Ascending aorta (tissue), 2 donors: ENCODE data around the gene ZNF804B. TPM values are rescaled to one million over a fixed set of nuclear protein-coding genes. Genes with fewer than 3 reads are reported as not detected.

Source experiments
- DNase-seq, 2 donors: peaks; one replicate each; pipeline ENCODE4 v3.0.0-alpha.2; 2019; ENCODE audit warnings: low spot score in 2 of 2
- H3K27ac ChIP-seq, 2 donors: fragments of 200-600 bp; sonication (generic); one replicate each; pipeline ENCODE4 v1.5.1; 2016 to 2017; ENCODE audit warnings: mild to moderate bottlenecking in 1 of 2
- H3K27me3 ChIP-seq: fragments of 200-600 bp; sonication (generic); one replicate; pipeline ENCODE4 v1.5.1; 2017
- H3K36me3 ChIP-seq, 2 donors: fragments of 200-600 bp; sonication (generic); one replicate each; pipeline ENCODE4 v1.5.1; 2016
- H3K4me1 ChIP-seq, 2 donors: fragments of 200-600 bp; sonication (generic); one replicate each; pipeline ENCODE4 v1.5.1; 2016 to 2017; ENCODE audit warnings: mild to moderate bottlenecking in 1 of 2
- H3K4me3 ChIP-seq, 2 donors: fragments of 200-600 bp; sonication (generic); one replicate each; pipeline ENCODE4 v1.5.1; 2016 to 2017; ENCODE audit warnings: mild to moderate bottlenecking in 1 of 2
- H3K9me3 ChIP-seq, 2 donors: fragments of 200-600 bp; sonication (generic); one replicate each; pipeline ENCODE4 v1.5.1; 2016
- intact Hi-C: fragments of 100-400 bp; cut with DNase I; formaldehyde crosslinking; loops from one replicate; pipeline ENCODE4 v1.15.1; 2023
- total RNA-seq: library from RNA; depleted of rRNA; stranded (reverse); fragments of >200 nt; gene quantifications from one replicate; pipeline ENCODE4 v1.1.0, GENCODE V29; 2016
- TF ChIP-seq, protein P1 (sequence below), 3 experiments: fragments of 200-600 bp in 2 of 3; fragments of 450-650 bp in 1 of 3; sonication (generic) in 2 of 3; IDR thresholded peaks; one replicate each; pipeline ENCODE4 v1.5.1; 2016 to 2019; ENCODE audit warnings: antibody characterized with exemption in 3 of 3, mild to moderate bottlenecking in 1 of 3, moderate library complexity in 1 of 3

ZNF804B gene
- total RNA-seq, 1 donor from 2014 or later, result not detected

DNA sequence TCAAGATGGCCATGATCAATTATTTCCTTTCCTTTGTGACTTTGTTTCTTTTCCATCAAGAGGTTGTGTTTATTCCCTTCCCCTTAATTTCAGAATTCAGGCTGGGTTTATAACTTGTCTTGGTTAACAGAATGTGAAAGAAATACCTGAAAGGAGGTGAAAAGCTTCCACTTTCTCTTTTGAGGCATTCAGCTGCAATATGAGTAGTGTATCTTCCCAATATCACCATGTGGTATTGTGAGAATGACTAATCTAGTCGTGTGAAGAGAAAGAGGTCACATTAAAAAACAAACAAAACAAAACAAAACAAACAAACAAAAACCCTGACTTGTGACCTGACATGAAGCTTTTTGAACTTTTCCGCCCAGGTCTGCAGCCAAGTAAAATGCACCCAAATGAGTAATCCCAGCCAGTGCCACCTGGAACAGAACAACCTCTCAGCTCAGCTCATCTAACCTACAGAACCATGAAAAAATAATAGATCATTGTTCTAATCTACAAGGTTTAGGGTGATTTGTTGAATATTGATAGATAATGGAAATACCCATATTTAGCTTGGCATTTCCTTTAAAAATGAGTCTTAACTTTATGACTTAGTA, 106.9 kb downstream of the ZNF804B start:
- intact Hi-C loops, result no loop called here
- no peak for DNase-seq
- Histone ChIP-seq H3K9me3 (peaks cover 0 to 6% of the 10 kb centered on the region in 2 donors), H3K36me3 (no peaks in the 10 kb centered on the region), H3K27me3 (no peaks in the 10 kb centered on the region), H3K4me3 (no peak overlapping the region), H3K27ac (no peak overlapping the region), H3K4me1 (no peaks in the 10 kb centered on the region)
- TF ChIP-seq, protein P1, sequence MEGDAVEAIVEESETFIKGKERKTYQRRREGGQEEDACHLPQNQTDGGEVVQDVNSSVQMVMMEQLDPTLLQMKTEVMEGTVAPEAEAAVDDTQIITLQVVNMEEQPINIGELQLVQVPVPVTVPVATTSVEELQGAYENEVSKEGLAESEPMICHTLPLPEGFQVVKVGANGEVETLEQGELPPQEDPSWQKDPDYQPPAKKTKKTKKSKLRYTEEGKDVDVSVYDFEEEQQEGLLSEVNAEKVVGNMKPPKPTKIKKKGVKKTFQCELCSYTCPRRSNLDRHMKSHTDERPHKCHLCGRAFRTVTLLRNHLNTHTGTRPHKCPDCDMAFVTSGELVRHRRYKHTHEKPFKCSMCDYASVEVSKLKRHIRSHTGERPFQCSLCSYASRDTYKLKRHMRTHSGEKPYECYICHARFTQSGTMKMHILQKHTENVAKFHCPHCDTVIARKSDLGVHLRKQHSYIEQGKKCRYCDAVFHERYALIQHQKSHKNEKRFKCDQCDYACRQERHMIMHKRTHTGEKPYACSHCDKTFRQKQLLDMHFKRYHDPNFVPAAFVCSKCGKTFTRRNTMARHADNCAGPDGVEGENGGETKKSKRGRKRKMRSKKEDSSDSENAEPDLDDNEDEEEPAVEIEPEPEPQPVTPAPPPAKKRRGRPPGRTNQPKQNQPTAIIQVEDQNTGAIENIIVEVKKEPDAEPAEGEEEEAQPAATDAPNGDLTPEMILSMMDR (IDR thresholded peaks at IDR 0.05), result no peak

DNA sequence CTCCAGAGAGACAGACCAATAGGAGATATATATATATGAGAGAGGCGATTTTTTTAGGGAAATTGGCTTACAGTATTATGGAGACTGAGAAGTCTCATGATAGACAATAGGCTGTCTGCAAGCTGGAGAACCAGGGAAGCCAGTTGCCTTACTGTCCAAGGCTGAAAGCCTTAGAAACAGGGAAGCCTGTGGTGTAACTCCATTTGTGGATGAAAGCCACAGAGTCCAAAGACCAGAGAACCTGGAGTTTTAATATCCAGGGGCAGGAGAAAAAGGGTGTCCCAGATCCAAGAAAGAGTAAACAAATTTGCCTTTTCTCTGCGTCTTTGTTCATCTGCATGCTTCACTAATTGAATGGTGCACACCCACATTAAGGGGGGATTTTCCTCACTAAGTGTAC, 107.7 kb downstream of the ZNF804B start:
- H3K27me3 ChIP-seq, result no peaks in the 10 kb centered on the region
- no peaks in the 10 kb centered on the region for H3K36me3 ChIP-seq
- H3K4me3 ChIP-seq, result no peak overlapping the region
- intact Hi-C loops, result no loop called here
- H3K9me3 ChIP-seq, result peaks cover 0 to 6% of the 10 kb centered on the region in 2 donors
- H3K27ac ChIP-seq, result no peak overlapping the region
- no peaks in the 10 kb centered on the region for H3K4me1 ChIP-seq
- no peak for DNase-seq
- TF ChIP-seq, protein P1 (IDR thresholded peaks at IDR 0.05), result no peak

DNA sequence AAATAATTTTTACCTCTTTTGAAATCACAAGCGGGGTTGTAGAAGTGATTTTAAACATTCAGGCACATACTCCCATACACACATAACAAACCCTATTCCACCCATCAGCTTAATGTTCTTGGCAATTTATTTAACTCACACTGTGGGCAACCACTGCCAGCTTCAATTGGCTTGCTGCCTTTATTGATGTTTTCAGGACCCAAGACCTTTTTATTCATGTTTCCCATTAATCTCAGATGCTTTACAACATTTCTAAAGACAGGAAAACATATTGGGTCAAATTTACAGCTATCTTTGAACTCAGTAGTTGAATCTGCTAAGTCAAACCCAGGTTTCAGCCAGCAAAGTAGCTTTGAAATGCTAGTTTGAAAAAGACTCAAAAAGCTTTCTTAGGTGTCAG, 109.0 kb downstream of the ZNF804B start:
- H3K4me3 ChIP-seq, result no peak overlapping the region
- intact Hi-C loops, result no loop called here
- H3K9me3 ChIP-seq, result peaks cover 0 to 6% of the 10 kb centered on the region in 2 donors
- no peak overlapping the region for H3K27ac ChIP-seq
- no peaks in the 10 kb centered on the region for H3K27me3 ChIP-seq
- H3K36me3 ChIP-seq, result no peaks in the 10 kb centered on the region
- no peaks in the 10 kb centered on the region for H3K4me1 ChIP-seq
- DNase-seq, result no peak
- TF ChIP-seq, protein P1 (IDR thresholded peaks at IDR 0.05), result no peak

DNA sequence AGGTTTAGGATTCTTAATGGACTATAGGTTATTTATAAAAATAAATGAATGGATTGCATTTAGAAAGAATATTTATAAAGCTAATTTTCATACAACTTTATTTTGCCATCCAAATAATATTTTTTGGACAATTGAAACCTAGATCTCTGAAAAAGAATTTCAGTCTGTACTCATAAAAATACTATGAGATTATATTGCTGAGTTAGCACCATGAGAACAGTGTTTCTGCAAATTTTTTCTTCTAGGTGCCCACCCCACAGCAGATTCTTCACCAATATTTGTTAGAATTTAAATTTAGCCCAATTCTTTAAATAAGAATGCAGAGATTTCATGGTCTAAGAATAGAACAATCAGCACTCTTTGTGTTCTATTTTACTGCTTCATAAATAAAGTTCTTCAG, 121.6 kb downstream of the ZNF804B start:
- no peaks in the 10 kb centered on the region for H3K4me1 ChIP-seq

DNA sequence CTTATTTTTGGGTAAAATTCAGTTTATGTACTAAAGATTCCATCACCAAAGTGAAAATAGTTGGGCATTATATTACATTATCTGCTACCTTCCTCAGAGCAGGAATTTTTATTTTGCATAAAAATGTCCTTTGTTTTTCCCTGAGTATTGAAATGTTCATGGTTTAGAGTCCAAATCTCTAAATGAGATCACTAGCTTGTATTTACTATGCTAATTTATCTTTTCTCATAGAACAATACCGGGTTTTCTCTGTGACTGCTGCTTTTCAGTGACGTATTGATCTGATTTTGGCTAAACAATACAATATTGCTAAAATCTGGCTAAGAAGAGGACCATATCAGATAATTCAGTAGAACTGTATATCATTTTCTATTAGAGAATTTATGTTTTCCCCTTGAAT, 125.6 kb downstream of the ZNF804B start:
- TF ChIP-seq, protein P1 (IDR thresholded peaks at IDR 0.05), result no peak
- no peak overlapping the region for H3K27ac ChIP-seq
- no peak overlapping the region for H3K4me3 ChIP-seq
- no peaks in the 10 kb centered on the region for H3K9me3 ChIP-seq
- no peaks in the 10 kb centered on the region for H3K4me1 ChIP-seq
- H3K27me3 ChIP-seq, result no peaks in the 10 kb centered on the region
- intact Hi-C loops, result no loop called here
- H3K36me3 ChIP-seq, result no peaks in the 10 kb centered on the region
- DNase-seq, result no peak

More for the DNA sequence above, 121.6 kb downstream of the ZNF804B start:
- intact Hi-C loops, result no loop called here
- Histone ChIP-seq H3K9me3 (no peaks in the 10 kb centered on the region), H3K27ac (no peak overlapping the region), H3K4me3 (no peak overlapping the region), H3K27me3 (no peaks in the 10 kb centered on the region), H3K36me3 (no peaks in the 10 kb centered on the region)
- DNase-seq, result no peak
- TF ChIP-seq, protein P1 (IDR thresholded peaks at IDR 0.05), result no peak

DNA sequence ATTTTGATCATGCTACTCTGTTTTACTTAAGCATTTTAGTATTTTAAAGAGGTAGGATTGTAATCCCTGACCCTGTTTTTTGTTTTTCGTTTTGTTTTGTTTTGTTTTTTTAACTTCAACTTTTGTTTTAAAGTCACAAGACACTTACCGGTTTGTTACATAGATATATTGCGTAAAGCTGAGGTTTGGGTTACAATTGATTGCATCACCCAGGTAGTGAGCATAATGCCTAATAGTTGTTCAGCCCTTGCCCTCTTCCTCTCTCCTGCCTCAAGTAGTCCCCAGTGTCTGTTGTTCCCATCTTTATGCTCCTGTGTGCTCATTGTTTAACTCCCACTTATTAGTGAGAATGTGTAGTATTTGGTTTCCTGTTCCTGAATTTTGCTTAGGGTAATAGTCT, 129.2 kb downstream of the ZNF804B start:
- intact Hi-C loops, result no loop called here
- Histone ChIP-seq H3K36me3 (no peaks in the 10 kb centered on the region), H3K27ac (no peak overlapping the region), H3K9me3 (no peaks in the 10 kb centered on the region), H3K4me1 (no peaks in the 10 kb centered on the region), H3K27me3 (no peaks in the 10 kb centered on the region), H3K4me3 (no peak overlapping the region)
- TF ChIP-seq, protein P1 (IDR thresholded peaks at IDR 0.05), result no peak
- DNase-seq, result no peak
